ENCODE measurements around the gene KCNK6. TPM values are rescaled to one million over a fixed set of nuclear protein-coding genes. Genes with fewer than 3 reads are reported as not detected.

KCNK6 gene
- 1 to 10 TPM; 3.0 to 4.6 TPM for total RNA-seq
- polyA plus RNA-seq = 1 to 10 TPM; 1.2 to 2.5 TPM

DNA sequence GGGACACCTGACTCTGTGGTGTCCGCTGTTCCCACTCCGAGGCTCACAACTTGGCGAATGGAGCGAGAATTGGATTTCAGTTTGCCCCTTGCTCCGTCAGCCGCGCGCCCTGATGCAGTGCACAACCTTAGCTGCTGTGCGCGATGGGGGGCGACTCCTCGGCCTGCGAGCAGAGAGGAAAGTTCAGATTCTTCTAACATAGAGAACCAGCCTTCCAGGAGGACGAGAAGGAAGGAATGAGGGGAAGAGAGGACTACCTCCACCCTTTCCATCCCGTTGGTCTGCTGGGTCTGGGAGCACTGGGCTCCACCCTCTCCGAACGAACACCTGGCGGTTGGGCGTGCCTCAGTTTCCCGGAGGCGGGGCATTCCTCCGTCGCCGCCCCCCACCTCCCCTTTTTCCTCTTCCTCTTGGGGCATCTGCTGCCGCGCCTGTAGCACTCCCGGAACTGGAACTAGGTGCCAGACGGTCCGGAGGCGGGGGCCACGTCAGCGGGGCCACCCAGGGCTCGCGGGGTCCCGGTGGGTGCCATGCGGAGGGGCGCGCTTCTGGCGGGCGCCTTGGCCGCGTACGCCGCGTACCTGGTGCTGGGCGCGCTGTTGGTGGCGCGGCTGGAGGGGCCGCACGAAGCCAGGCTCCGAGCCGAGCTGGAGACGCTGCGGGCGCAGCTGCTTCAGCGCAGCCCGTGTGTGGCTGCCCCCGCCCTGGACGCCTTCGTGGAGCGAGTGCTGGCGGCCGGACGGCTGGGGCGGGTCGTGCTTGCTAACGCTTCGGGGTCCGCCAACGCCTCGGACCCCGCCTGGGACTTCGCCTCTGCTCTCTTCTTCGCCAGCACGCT lies at the start of gene KCNK6:
Gene KCNK6, plus strand, starts transcription at position 425 of the 838 bp plus-strand sequence. Its CDS starts 106 bp downstream, at position 531.
- peak within 1 kb of the TSS; percentile 72 to 82 for H3K27ac ChIP-seq (ENCODE audit: low read depth in 1 of 2, low read length in 2 of 2)
- H3K27me3 ChIP-seq (ENCODE audit: control insufficient read depth in 4 of 4, insufficient read depth in 4 of 4, low read length in 3 of 4) = no peaks in the 10 kb centered on the region
- H3K4me1 ChIP-seq (ENCODE audit: control insufficient read depth in 4 of 4, insufficient read depth in 4 of 4, low read length in 3 of 4) = peaks cover 0 to 19% (median 12%) of the 10 kb centered on the region in 4 donors
- H3K4me3 ChIP-seq (ENCODE audit: low read depth in 1 of 3, low read length in 3 of 3) = peak within 1 kb of the TSS in 2 of 3 donors; percentile 51 to 52
- peak within 1 kb of the TSS in 1 of 2 donors; percentile 14 for H3K9ac ChIP-seq (ENCODE audit: low read depth in 1 of 2, low read length in 2 of 2)
- 5% methylated on average over 76 of the region's 76 CpGs for WGBS
- no peak for TF ChIP-seq EGR1 (IDR thresholded peaks at IDR 0.05; ENCODE audit: low read depth in 2 of 2)
- TF ChIP-seq, protein P1, sequence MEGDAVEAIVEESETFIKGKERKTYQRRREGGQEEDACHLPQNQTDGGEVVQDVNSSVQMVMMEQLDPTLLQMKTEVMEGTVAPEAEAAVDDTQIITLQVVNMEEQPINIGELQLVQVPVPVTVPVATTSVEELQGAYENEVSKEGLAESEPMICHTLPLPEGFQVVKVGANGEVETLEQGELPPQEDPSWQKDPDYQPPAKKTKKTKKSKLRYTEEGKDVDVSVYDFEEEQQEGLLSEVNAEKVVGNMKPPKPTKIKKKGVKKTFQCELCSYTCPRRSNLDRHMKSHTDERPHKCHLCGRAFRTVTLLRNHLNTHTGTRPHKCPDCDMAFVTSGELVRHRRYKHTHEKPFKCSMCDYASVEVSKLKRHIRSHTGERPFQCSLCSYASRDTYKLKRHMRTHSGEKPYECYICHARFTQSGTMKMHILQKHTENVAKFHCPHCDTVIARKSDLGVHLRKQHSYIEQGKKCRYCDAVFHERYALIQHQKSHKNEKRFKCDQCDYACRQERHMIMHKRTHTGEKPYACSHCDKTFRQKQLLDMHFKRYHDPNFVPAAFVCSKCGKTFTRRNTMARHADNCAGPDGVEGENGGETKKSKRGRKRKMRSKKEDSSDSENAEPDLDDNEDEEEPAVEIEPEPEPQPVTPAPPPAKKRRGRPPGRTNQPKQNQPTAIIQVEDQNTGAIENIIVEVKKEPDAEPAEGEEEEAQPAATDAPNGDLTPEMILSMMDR (IDR thresholded peaks at IDR 0.05; ENCODE audit: low read depth, low read length, missing input control) = no peak
- no peak for TF ChIP-seq SP1 (IDR thresholded peaks at IDR 0.05)
- TF ChIP-seq HNF4G (IDR thresholded peaks at IDR 0.05) = no peak
- TF ChIP-seq TAF1 (conservative IDR thresholded peaks at IDR 0.05) = no peak
- no peak for TF ChIP-seq FOXA1 (IDR thresholded peaks at IDR 0.05)
- no peak for TF ChIP-seq GABPA (IDR thresholded peaks at IDR 0.05 in 1 of 2, conservative IDR thresholded peaks at IDR 0.05 in 1 of 2)
- TF ChIP-seq RAD21 (IDR thresholded peaks at IDR 0.05) = no peak
- no peak for TF ChIP-seq FOXA2 (IDR thresholded peaks at IDR 0.05)
- TF ChIP-seq, protein P2, sequence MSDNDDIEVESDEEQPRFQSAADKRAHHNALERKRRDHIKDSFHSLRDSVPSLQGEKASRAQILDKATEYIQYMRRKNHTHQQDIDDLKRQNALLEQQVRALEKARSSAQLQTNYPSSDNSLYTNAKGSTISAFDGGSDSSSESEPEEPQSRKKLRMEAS (IDR thresholded peaks at IDR 0.05) = no peak
- no peak for TF ChIP-seq JUND (IDR thresholded peaks at IDR 0.05)
- no peak for TF ChIP-seq ATF3 (IDR thresholded peaks at IDR 0.05)
- no peak for TF ChIP-seq HNF4A (conservative IDR thresholded peaks at IDR 0.05)
- no peak for TF ChIP-seq YY1 (IDR thresholded peaks at IDR 0.05)
- TF ChIP-seq, protein P3, sequence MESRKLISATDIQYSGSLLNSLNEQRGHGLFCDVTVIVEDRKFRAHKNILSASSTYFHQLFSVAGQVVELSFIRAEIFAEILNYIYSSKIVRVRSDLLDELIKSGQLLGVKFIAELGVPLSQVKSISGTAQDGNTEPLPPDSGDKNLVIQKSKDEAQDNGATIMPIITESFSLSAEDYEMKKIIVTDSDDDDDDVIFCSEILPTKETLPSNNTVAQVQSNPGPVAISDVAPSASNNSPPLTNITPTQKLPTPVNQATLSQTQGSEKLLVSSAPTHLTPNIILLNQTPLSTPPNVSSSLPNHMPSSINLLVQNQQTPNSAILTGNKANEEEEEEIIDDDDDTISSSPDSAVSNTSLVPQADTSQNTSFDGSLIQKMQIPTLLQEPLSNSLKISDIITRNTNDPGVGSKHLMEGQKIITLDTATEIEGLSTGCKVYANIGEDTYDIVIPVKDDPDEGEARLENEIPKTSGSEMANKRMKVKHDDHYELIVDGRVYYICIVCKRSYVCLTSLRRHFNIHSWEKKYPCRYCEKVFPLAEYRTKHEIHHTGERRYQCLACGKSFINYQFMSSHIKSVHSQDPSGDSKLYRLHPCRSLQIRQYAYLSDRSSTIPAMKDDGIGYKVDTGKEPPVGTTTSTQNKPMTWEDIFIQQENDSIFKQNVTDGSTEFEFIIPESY (IDR thresholded peaks at IDR 0.05) = no peak
- H3K9me3 ChIP-seq (ENCODE audit: control insufficient read depth in 4 of 4, low read length in 3 of 4) = no peaks in the 10 kb centered on the region
- DNase-seq (ENCODE audit: low spot score) = no peak
- no peaks in the 10 kb centered on the region for H3K36me3 ChIP-seq (ENCODE audit: control insufficient read depth in 4 of 4, insufficient read depth in 3 of 4, low read depth in 1 of 4, low read length in 3 of 4)

- TF ChIP-seq, protein P3 (IDR thresholded peaks at IDR 0.05) = no peak
- TF ChIP-seq, protein P2 (IDR thresholded peaks at IDR 0.05) = no peak
- TF ChIP-seq YY1 (IDR thresholded peaks at IDR 0.05) (no peak), JUND (IDR thresholded peaks at IDR 0.05) (no peak), HNF4A (conservative IDR thresholded peaks at IDR 0.05) (no peak), ATF3 (IDR thresholded peaks at IDR 0.05) (no peak), RXRA (IDR thresholded peaks at IDR 0.05) (no peak), HNF4G (IDR thresholded peaks at IDR 0.05) (no peak), SP1 (IDR thresholded peaks at IDR 0.05) (no peak)
- TF ChIP-seq, protein P4, sequence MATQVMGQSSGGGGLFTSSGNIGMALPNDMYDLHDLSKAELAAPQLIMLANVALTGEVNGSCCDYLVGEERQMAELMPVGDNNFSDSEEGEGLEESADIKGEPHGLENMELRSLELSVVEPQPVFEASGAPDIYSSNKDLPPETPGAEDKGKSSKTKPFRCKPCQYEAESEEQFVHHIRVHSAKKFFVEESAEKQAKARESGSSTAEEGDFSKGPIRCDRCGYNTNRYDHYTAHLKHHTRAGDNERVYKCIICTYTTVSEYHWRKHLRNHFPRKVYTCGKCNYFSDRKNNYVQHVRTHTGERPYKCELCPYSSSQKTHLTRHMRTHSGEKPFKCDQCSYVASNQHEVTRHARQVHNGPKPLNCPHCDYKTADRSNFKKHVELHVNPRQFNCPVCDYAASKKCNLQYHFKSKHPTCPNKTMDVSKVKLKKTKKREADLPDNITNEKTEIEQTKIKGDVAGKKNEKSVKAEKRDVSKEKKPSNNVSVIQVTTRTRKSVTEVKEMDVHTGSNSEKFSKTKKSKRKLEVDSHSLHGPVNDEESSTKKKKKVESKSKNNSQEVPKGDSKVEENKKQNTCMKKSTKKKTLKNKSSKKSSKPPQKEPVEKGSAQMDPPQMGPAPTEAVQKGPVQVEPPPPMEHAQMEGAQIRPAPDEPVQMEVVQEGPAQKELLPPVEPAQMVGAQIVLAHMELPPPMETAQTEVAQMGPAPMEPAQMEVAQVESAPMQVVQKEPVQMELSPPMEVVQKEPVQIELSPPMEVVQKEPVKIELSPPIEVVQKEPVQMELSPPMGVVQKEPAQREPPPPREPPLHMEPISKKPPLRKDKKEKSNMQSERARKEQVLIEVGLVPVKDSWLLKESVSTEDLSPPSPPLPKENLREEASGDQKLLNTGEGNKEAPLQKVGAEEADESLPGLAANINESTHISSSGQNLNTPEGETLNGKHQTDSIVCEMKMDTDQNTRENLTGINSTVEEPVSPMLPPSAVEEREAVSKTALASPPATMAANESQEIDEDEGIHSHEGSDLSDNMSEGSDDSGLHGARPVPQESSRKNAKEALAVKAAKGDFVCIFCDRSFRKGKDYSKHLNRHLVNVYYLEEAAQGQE (IDR thresholded peaks at IDR 0.05) = no peak
- 89% methylated on average over 5 of the region's 5 CpGs for WGBS
- peaks cover 0 to 4% (median 1%) of the 10 kb centered on the region in 4 donors for H3K4me1 ChIP-seq (ENCODE audit: control insufficient read depth in 4 of 4, insufficient read depth in 4 of 4, low read length in 3 of 4)
- no peak overlapping the region for H3K4me3 ChIP-seq (ENCODE audit: low read depth in 1 of 3, low read length in 3 of 3)
- H3K36me3 ChIP-seq (ENCODE audit: control insufficient read depth in 4 of 4, insufficient read depth in 3 of 4, low read depth in 1 of 4, low read length in 3 of 4) = no peaks in the 10 kb centered on the region
- H3K9ac ChIP-seq (ENCODE audit: low read depth in 1 of 2, low read length in 2 of 2) = no peak overlapping the region
- H3K9me3 ChIP-seq (ENCODE audit: control insufficient read depth in 4 of 4, low read length in 3 of 4) = no peaks in the 10 kb centered on the region
- H3K27ac ChIP-seq (ENCODE audit: low read depth in 1 of 2, low read length in 2 of 2) = no peak overlapping the region
- no peaks in the 10 kb centered on the region for H3K27me3 ChIP-seq (ENCODE audit: control insufficient read depth in 4 of 4, insufficient read depth in 4 of 4, low read length in 3 of 4)
- DNase-seq (ENCODE audit: low spot score) = no peak
Observed at GRCh38 chr19:38270587-38271167, 49.0 kb upstream of the KCNK6 start.
